HepG2 (cell line): ENCODE data around the gene OGG1. TPM values are rescaled to one million over a fixed set of nuclear protein-coding genes. Genes with fewer than 3 reads are reported as not detected.

Source experiments
- AKAP8 ChIP-seq: sonication (generic); formaldehyde crosslinking; IDR thresholded peaks from 2 replicates; pipeline ENCODE4 v1.5.1; 2020; ENCODE audit warnings: mild to moderate bottlenecking, missing genetic modification reagents
- CCDC6 ChIP-seq: sonication (generic); formaldehyde crosslinking; IDR thresholded peaks from 2 replicates; pipeline ENCODE4 v1.8.1; 2022; ENCODE audit warnings: mild to moderate bottlenecking, missing genetic modification reagents, moderate library complexity
- E2F5 ChIP-seq: sonication (generic); formaldehyde crosslinking; conservative IDR thresholded peaks from 2 replicates; pipeline ENCODE4 v1.4.0; 2020; ENCODE audit warnings: missing genetic modification reagents
- ERF ChIP-seq: IDR thresholded peaks from 2 replicates; pipeline ENCODE4 v1.6.1; 2018; ENCODE audit warnings: missing biosample characterization, missing genetic modification reagents
- FOXP4 ChIP-seq: sonication (generic); formaldehyde crosslinking; IDR thresholded peaks from 2 replicates; pipeline ENCODE4 v1.4.0; 2020; ENCODE audit warnings: missing genetic modification reagents
- IRX3 ChIP-seq: sonication (generic); formaldehyde crosslinking; IDR thresholded peaks from 2 replicates; pipeline ENCODE4 v1.8.1; 2023; ENCODE audit warnings: mild to moderate bottlenecking, low read depth, missing genetic modification reagents, borderline replicate concordance
- KAT2B ChIP-seq: fragments of 150-350 bp; IDR thresholded peaks from 2 replicates; pipeline ENCODE4 v1.6.1; 2014; ENCODE audit warnings: low read depth, low read length, borderline replicate concordance
- KLF13 ChIP-seq: sonication (generic); formaldehyde crosslinking; IDR thresholded peaks from 2 replicates; pipeline ENCODE4 v1.4.0; 2020; ENCODE audit warnings: mild to moderate bottlenecking, missing genetic modification reagents
- KMT2B ChIP-seq: IDR thresholded peaks from 2 replicates; pipeline ENCODE4 v1.6.1; 2016; ENCODE audit warnings: missing genetic modification reagents, missing compliant biosample characterization
- PBX2 ChIP-seq: IDR thresholded peaks from 2 replicates; pipeline ENCODE4 v1.6.1; 2016; ENCODE audit warnings: control low read depth
- PRPF4 ChIP-seq: fragments of 200-400 bp; formaldehyde crosslinking; IDR thresholded peaks from 2 replicates; pipeline ENCODE4 v1.6.1; 2016; ENCODE audit warnings: low read length, low read depth; ENCODE audit not compliant: poor library complexity, severe bottlenecking
- SP140L ChIP-seq: sonication (generic); formaldehyde crosslinking; IDR thresholded peaks from 2 replicates; pipeline ENCODE4 v1.4.0; 2020; ENCODE audit warnings: missing genetic modification reagents, borderline replicate concordance
- TFE3 ChIP-seq: IDR thresholded peaks from 2 replicates; pipeline ENCODE4 v1.6.1; 2016
- XBP1 ChIP-seq: sonication (generic); formaldehyde crosslinking; IDR thresholded peaks from 2 replicates; pipeline ENCODE4 v1.5.0; 2020; ENCODE audit warnings: missing genetic modification reagents
- ZBTB14 ChIP-seq: sonication (generic); formaldehyde crosslinking; IDR thresholded peaks from 2 replicates; pipeline ENCODE4 v1.4.0; 2020; ENCODE audit warnings: missing genetic modification reagents
- ZFP82 ChIP-seq: sonication (generic); formaldehyde crosslinking; IDR thresholded peaks from 2 replicates; pipeline ENCODE4 v1.5.1; 2020; ENCODE audit warnings: mild to moderate bottlenecking, missing genetic modification reagents, borderline replicate concordance
- ZNF326 ChIP-seq: sonication (generic); formaldehyde crosslinking; IDR thresholded peaks from 2 replicates; pipeline ENCODE4 v1.4.0; 2020; ENCODE audit warnings: missing genetic modification reagents, borderline replicate concordance
- ZNF766 ChIP-seq: sonication (generic); formaldehyde crosslinking; IDR thresholded peaks from 2 replicates; pipeline ENCODE4 v1.5.0; 2020; ENCODE audit warnings: missing genetic modification reagents, borderline replicate concordance
- ZUFSP ChIP-seq: sonication (generic); formaldehyde crosslinking; IDR thresholded peaks from 2 replicates; pipeline ENCODE4 v1.9.0; 2021; ENCODE audit warnings: missing genetic modification reagents, mild to moderate bottlenecking, borderline replicate concordance
- polyA plus RNA-seq, 8 experiments: library from polyadenylated mRNA; depleted of rRNA in 3 of 8; stranded (reverse) in 7 of 8; unstranded in 1 of 8; fragments of >200 nt; fragmentation: Illumina TruSeq in 4 of 8; extraction: Trizol in 4 of 8; gene quantifications; 2 replicates each; pipeline versions ENCODE4 v1.2.1 to v1.2.3, GENCODE V29; 2011 to 2016; ENCODE audit warnings: low read depth in 4 of 8, missing spikeins in 1 of 8, mixed read lengths in 1 of 8; ENCODE audit not compliant: insufficient read depth in 1 of 8
- total RNA-seq, 5 experiments: library from RNA; depleted of rRNA; stranded (reverse); fragments of >200 nt; fragmentation: Illumina TruSeq; extraction: Trizol; gene quantifications; 2 replicates each; pipeline ENCODE4 v1.2.3, GENCODE V29; 2016; ENCODE audit warnings: low read depth in 1 of 5

The OGG1 gene
- total and polyA plus RNA-seq, 2 of the 13 experiments (the other 11 are each of a cell fraction or from before 2014, with no cell fraction given), result 28.7 to 33.2 TPM

- no peak for TF ChIP-seq AKAP8 (CRISPR knock-in tag)
- peak; percentile 30; the same call in 1 of the 2 replicates for TF ChIP-seq E2F5
- TF ChIP-seq ZUFSP, result no peak
- TF ChIP-seq ZFP82 (CRISPR knock-in tag), result no peak
- no peak for TF ChIP-seq ZNF326 (CRISPR knock-in tag)
- TF ChIP-seq KAT2B, result no peak
- TF ChIP-seq ZBTB14 (CRISPR knock-in tag), result peak; percentile 68
- TF ChIP-seq XBP1 (CRISPR knock-in tag), result no peak
- peak; percentile 74 for TF ChIP-seq KMT2B (CRISPR knock-in tag)
- peak; percentile 75; the same call in 1 of the 2 replicates for TF ChIP-seq KLF13 (CRISPR knock-in tag)
- TF ChIP-seq FOXP4 (CRISPR knock-in tag), result peak; percentile 67
- TF ChIP-seq PBX2 (CRISPR knock-in tag), result no peak
- TF ChIP-seq IRX3, result peak; percentile 34; the same call in 1 of the 2 replicates
- TF ChIP-seq CCDC6 (CRISPR knock-in tag), result no peak
- 0 out of 2 replicates have a peak, but pooled peaks have one; percentile 7 for TF ChIP-seq TFE3
- TF ChIP-seq SP140L (CRISPR knock-in tag), result no peak
- TF ChIP-seq ZNF766 (CRISPR knock-in tag), result no peak; the same call in 1 of the 2 replicates
- TF ChIP-seq PRPF4, result no peak
- TF ChIP-seq ERF, result no peak; the same call in 1 of the 2 replicates
These were observed at the start of gene OGG1 (continued) for GRCh38 chr3:9749645-9750555.
